ENCODE data around the gene RNF208.

DNA sequence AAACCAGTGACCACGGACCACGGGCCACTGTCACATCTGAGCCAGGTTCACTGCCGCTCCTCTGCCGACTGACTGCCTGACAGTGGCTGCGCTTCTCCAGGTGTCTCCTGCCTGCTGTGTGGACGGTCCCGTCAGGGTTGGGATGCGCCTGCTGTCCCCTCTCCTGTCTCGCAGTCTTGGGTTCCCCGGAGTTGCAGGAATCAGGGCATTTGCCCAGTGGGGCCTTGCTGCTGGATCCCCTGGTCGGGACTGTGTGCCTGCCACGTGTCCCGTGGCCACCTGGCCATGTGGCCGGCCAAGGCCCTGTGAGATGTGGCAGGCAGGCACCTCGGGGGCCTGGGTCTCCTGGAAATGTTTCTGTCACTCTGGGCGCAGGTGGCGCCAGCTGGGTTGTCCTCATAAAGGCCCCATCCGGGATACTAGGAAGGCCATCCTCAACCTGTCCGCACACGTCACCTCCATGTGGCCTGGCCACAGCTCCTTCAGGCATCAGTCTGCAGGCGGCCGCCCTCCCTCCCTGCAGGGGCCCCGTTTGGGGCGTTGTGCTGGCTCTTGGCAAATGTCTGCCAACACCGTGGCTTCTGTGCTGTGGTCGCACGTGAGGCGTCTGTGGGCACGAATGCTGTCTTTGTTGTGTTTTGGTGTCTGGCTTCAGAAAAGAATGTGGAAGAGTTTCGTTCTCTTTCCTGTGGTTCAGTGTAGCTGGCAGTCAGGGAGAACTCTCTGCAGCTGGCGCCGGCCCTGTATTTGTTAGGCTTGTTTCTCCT lies 49.1 kb upstream of the RNF208 start:
- TF ChIP-seq POLR2A (IDR thresholded peaks at IDR 0.05) (no peak), CTCF (IDR thresholded peaks at IDR 0.05) (no peak)
